GM21576 (cell line): Measurements from ENCODE around the gene TAF5.
"Not testable (repeated sequence)": the region's sequence is repeated elsewhere in the genome, so short reads cannot be mapped to it uniquely, and the experiment has no call there.

Experiments
- ATAC-seq: cut with Tn5 transposase; IDR thresholded peaks from one replicate; pipeline ENCODE4 v1.9.1; 2021; ENCODE audit warnings: mild to moderate bottlenecking, moderate library complexity; ENCODE audit not compliant: unreplicated experiment

The TAF5 gene

GRCh38 chr10:103367782-103368518, at the start of gene TAF5:
TSS of gene TAF5 (plus strand) at chr10:103367976. CDS start at chr10:103367990, 14 bp downstream.
- ATAC-seq, result peak; percentile 52

GRCh38 chr10:103327906-103328305, 39.9 kb upstream of the TAF5 start:
- ATAC-seq, result no peak

GRCh38 chr10:103333934-103334520, 33.7 kb upstream of the TAF5 start:
- no peak for ATAC-seq

- no peak for ATAC-seq
These were observed 33.2 kb upstream of the TAF5 start for GRCh38 chr10:103334567-103334966.

GRCh38 chr10:103336370-103336769, 31.4 kb upstream of the TAF5 start:
- no peak for ATAC-seq

- no peak for ATAC-seq
These were observed 17.6 kb upstream of the TAF5 start for GRCh38 chr10:103350175-103350516.

GRCh38 chr10:103350517-103351260, 17.1 kb upstream of the TAF5 start, which contains the start of gene PCGF6:
TSS of gene PCGF6 (minus strand) at chr10:103351140. CDS start at chr10:103351066, 74 bp downstream.
- ATAC-seq, result peak; percentile 88

GRCh38 chr10:103353281-103353680, 14.5 kb upstream of the TAF5 start:
- no peak for ATAC-seq

GRCh38 chr10:103354567-103354966, 13.2 kb upstream of the TAF5 start:
- not testable (repeated sequence) for ATAC-seq

GRCh38 chr10:103355906-103356599, 11.7 kb upstream of the TAF5 start:
- no peak for ATAC-seq

GRCh38 chr10:103359493-103359892, 8.3 kb upstream of the TAF5 start:
- not testable (repeated sequence) for ATAC-seq

- not testable (repeated sequence) for ATAC-seq
These were observed 7.0 kb upstream of the TAF5 start for GRCh38 chr10:103360791-103361190.

GRCh38 chr10:103367379-103367781, 396 bp upstream of the TAF5 start:
- no peak for ATAC-seq

GRCh38 chr10:103373544-103373943, 5.8 kb downstream of the TAF5 start:
- no peak for ATAC-seq

GRCh38 chr10:103374263-103374662, 6.5 kb downstream of the TAF5 start:
- ATAC-seq, result no peak

- ATAC-seq, result no peak
These were observed 15.0 kb downstream of the TAF5 start for GRCh38 chr10:103382769-103383168.

- ATAC-seq, result no peak
These were observed 26.4 kb downstream of the TAF5 start for GRCh38 chr10:103394180-103394579.

GRCh38 chr10:103395754-103396066, 27.9 kb downstream of the TAF5 start:
- ATAC-seq, result no peak

- peak; percentile 99 for ATAC-seq
These were observed 28.5 kb downstream of the TAF5 start, which contains the start of the genes ATP5MK and PDCD11 for GRCh38 chr10:103396067-103396788. TSS of gene ATP5MK (minus strand) at chr10:103396475. CDS start at chr10:103392457, 4,018 bp downstream. TSS of gene PDCD11 (plus strand) at chr10:103396626. CDS start at chr10:103398427, 1,801 bp downstream.

GRCh38 chr10:103396789-103397087, 29.0 kb downstream of the TAF5 start:
- ATAC-seq, result no peak
